GM19035 (cell line): ENCODE data around the gene SLC25A19.
"Not testable (repeated sequence)": the region's sequence is repeated elsewhere in the genome, so short reads cannot be mapped to it uniquely, and the experiment has no call there.

Source experiments
- ATAC-seq: cut with Tn5 transposase; IDR thresholded peaks from one replicate; pipeline ENCODE4 v1.9.1; 2021; ENCODE audit not compliant: unreplicated experiment

The SLC25A19 gene

GRCh38 chr17:75301502-75302206 is 12.4 kb upstream of the SLC25A19 start:
- no peak for ATAC-seq

GRCh38 chr17:75301049-75301448 is 11.8 kb upstream of the SLC25A19 start:
- no peak for ATAC-seq

- no peak for ATAC-seq
These were observed 11.0 kb upstream of the SLC25A19 start for GRCh38 chr17:75300280-75300679.

GRCh38 chr17:75295201-75296158 is 6.2 kb upstream of the SLC25A19 start:
- ATAC-seq: peak; percentile 67

GRCh38 chr17:75292810-75293448 is 3.7 kb upstream of the SLC25A19 start:
- ATAC-seq: not testable (repeated sequence)

- ATAC-seq: peak; percentile 27
These were observed 652 bp upstream of the SLC25A19 start for GRCh38 chr17:75289832-75290337.

GRCh38 chr17:75288770-75289114 is 491 bp downstream of the SLC25A19 start:
- ATAC-seq: peak; percentile 24

- no peak for ATAC-seq
These were observed 874 bp downstream of the SLC25A19 start for GRCh38 chr17:75288359-75288758.

- ATAC-seq: no peak
These were observed 2.0 kb downstream of the SLC25A19 start for GRCh38 chr17:75287221-75287620.

GRCh38 chr17:75285123-75285522 is 4.1 kb downstream of the SLC25A19 start:
- ATAC-seq: no peak

- ATAC-seq: not testable (repeated sequence)
These were observed 9.0 kb downstream of the SLC25A19 start for GRCh38 chr17:75280189-75280588.

GRCh38 chr17:75277664-75278071 is 11.6 kb downstream of the SLC25A19 start:
- ATAC-seq: no peak

- ATAC-seq: no peak
These were observed 15.1 kb downstream of the SLC25A19 start for GRCh38 chr17:75273977-75274708.

GRCh38 chr17:75272848-75273184 is 16.4 kb downstream of the SLC25A19 start:
- no peak for ATAC-seq

- no peak for ATAC-seq
These were observed 17.0 kb downstream of the SLC25A19 start for GRCh38 chr17:75271955-75272847.

GRCh38 chr17:75271233-75271954 is 17.8 kb downstream of the SLC25A19 start:
- peak; percentile 75 for ATAC-seq

GRCh38 chr17:75270966-75271232 is 18.3 kb downstream of the SLC25A19 start, which contains the start of gene MIF4GD:
MIF4GD (minus strand) TSS chr17:75271231; CDS start chr17:75270195, 1,036 bp downstream.
- ATAC-seq: peak; percentile 11

- peak; percentile 44 for ATAC-seq
These were observed 18.8 kb downstream of the SLC25A19 start for GRCh38 chr17:75270218-75270965.

- ATAC-seq: peak; percentile 1
These were observed 19.4 kb downstream of the SLC25A19 start for GRCh38 chr17:75269844-75270217.
